B cell (primary cell): ENCODE measurements around the gene SPDYA. TPM values are rescaled to one million over a fixed set of nuclear protein-coding genes. Genes with fewer than 3 reads are reported as not detected.

ENCODE experiments used
- ATAC-seq: fragments of 200-7000 bp; cut with Tn5 transposase; one replicate; pipeline ENCODE4 v1.10.0; 2021; ENCODE audit warnings: low read depth, mild to moderate bottlenecking, moderate number of reproducible peaks, moderate library complexity
- CTCF ChIA-PET: fragments of 350-600 bp; sonication (Branson Sonifier 250); formaldehyde crosslinking; loops from one replicate; lab custom pipeline; 2021; ENCODE audit warnings: antibody characterized with exemption, inconsistent platforms; lab: Charles Lee
- POLR2A ChIA-PET: fragments of 350-600 bp; sonication (Branson Sonifier 250); formaldehyde crosslinking; loops from one replicate; lab custom pipeline; 2021; ENCODE audit warnings: antibody characterized with exemption; lab: Charles Lee
- DNase-seq: peaks from one replicate; pipeline ENCODE4 v3.0.0; 2013
- H2AFZ ChIP-seq: 2 replicates; pipeline ENCODE4 v1.6.1; 2012; ENCODE audit warnings: mild to moderate bottlenecking, low read depth, low read length; ENCODE audit not compliant: insufficient read depth, poor library complexity, severe bottlenecking
- H3K27ac ChIP-seq, 2 donors: 1 replicate in 1 of 2; 2 replicates in 1 of 2; pipeline ENCODE4 v1.5.1; 2012 to 2013; ENCODE audit warnings: low read length in 2 of 2, mild to moderate bottlenecking in 2 of 2, moderate library complexity in 1 of 2
- H3K27me3 ChIP-seq, 4 experiments: fragments of 200-600 bp in 1 of 4; sonication (generic) in 1 of 4; replicated peaks in 1 of 4; 1 replicate in 2 of 4; 2 replicates in 2 of 4; pipeline versions ENCODE4 v1.6.1 to v1.7.0; 2013 to 2016; ENCODE audit warnings: low read length in 3 of 4, mild to moderate bottlenecking in 2 of 4, mixed read lengths in 1 of 4, moderate library complexity in 1 of 4; ENCODE audit not compliant: insufficient read depth in 4 of 4, control insufficient read depth in 3 of 4; ENCODE audit errors: control extremely low read depth in 1 of 4
- H3K36me3 ChIP-seq, 2 experiments: replicated peaks in 1 of 2; 1 replicate in 1 of 2; 2 replicates in 1 of 2; pipeline versions ENCODE4 v1.6.1 to v1.7.1; 2013; ENCODE audit warnings: low read length in 1 of 2; ENCODE audit not compliant: insufficient read depth in 2 of 2, control insufficient read depth in 1 of 2; ENCODE audit errors: control extremely low read depth in 1 of 2, extremely low read depth in 1 of 2
- H3K4me1 ChIP-seq, 2 donors: fragments of 200-600 bp in 1 of 2; sonication (generic) in 1 of 2; 1 replicate in 1 of 2; 2 replicates in 1 of 2; pipeline versions ENCODE4 v1.5.1 to v1.6.1; 2013 to 2017; ENCODE audit warnings: low read length in 2 of 2; ENCODE audit not compliant: control insufficient read depth in 2 of 2, insufficient read depth in 2 of 2
- H3K4me2 ChIP-seq: replicated peaks from 2 replicates; pipeline ENCODE3; 2012; ENCODE audit warnings: mild to moderate bottlenecking, low read depth, low read length; ENCODE audit not compliant: poor library complexity, severe bottlenecking
- H3K4me3 ChIP-seq, 5 experiments: fragments of 200-600 bp in 1 of 5; sonication (generic) in 1 of 5; 1 replicate in 3 of 5; 2 replicates in 2 of 5; pipeline versions ENCODE4 v1.5.1 to v1.7.0; 2011 to 2016; ENCODE audit warnings: low read length in 4 of 5, mild to moderate bottlenecking in 4 of 5, low read depth in 2 of 5, control low read depth in 1 of 5, moderate library complexity in 1 of 5; ENCODE audit not compliant: insufficient read depth in 1 of 5; ENCODE audit errors: control extremely low read depth in 1 of 5, extremely low read depth in 1 of 5
- H3K79me2 ChIP-seq: fragments of 200-600 bp; sonication (generic); one replicate; pipeline ENCODE4 v1.6.0; 2016; ENCODE audit warnings: low read length; ENCODE audit not compliant: control insufficient read depth, insufficient read depth
- H3K9ac ChIP-seq: fragments of 200-600 bp; sonication (generic); 2 replicates; pipeline ENCODE4 v1.6.1; 2017; ENCODE audit warnings: mild to moderate bottlenecking, low read length, moderate library complexity
- H3K9me3 ChIP-seq, 3 donors: one replicate each; pipeline versions ENCODE4 v1.6.1 to v1.7.1; 2013; ENCODE audit warnings: low read length in 2 of 3; ENCODE audit not compliant: control insufficient read depth in 2 of 3, insufficient read depth in 1 of 3; ENCODE audit errors: control extremely low read depth in 1 of 3
- H4K20me1 ChIP-seq: 2 replicates; pipeline ENCODE4 v1.6.0; 2012; ENCODE audit warnings: mild to moderate bottlenecking, low read length; ENCODE audit not compliant: insufficient read depth, control insufficient read depth, poor library complexity, severe bottlenecking
- H3K27ac Mint-ChIP-seq: one replicate; pipeline ENCODE4 v1.8.0; 2021; ENCODE audit warnings: mixed read lengths
- H3K27me3 Mint-ChIP-seq: one replicate; pipeline ENCODE4 v1.8.0; 2021; ENCODE audit warnings: mixed read lengths
- H3K4me1 Mint-ChIP-seq: one replicate; pipeline ENCODE4 v1.8.0; 2021; ENCODE audit warnings: mixed read lengths
- H3K4me3 Mint-ChIP-seq: one replicate; pipeline ENCODE4 v1.8.0; 2021; ENCODE audit warnings: mixed read lengths
- H3K9me3 Mint-ChIP-seq: one replicate; pipeline ENCODE4 v1.8.0; 2022; ENCODE audit warnings: mixed read lengths; ENCODE audit not compliant: insufficient read depth
- CTCF ChIP-seq: fragments of 200-600 bp; IDR thresholded peaks from one replicate; pipeline ENCODE4 v1.8.0; 2022; ENCODE audit warnings: antibody characterized with exemption, mild to moderate bottlenecking
- EZH2 ChIP-seq: IDR thresholded peaks from 2 replicates; pipeline ENCODE4 v1.6.1; 2012; ENCODE audit warnings: borderline replicate concordance, low read depth, mild to moderate bottlenecking, moderate library complexity, low read length; ENCODE audit not compliant: insufficient read depth, poor library complexity, severe bottlenecking
- WGBS: methylation state at CpG from one replicate; pipeline ENCODE4 v1.1.5; 2013; ENCODE audit warnings: missing lambda C conversion rate; ENCODE audit not compliant: insufficient coverage; 5-methylcytosine and 5-hydroxymethylcytosine counted together
- intact Hi-C: fragments of 100-400 bp; cut with micrococcal nuclease; formaldehyde crosslinking; loops from one replicate; pipeline ENCODE4 v1.10.0; 2022
- polyA plus RNA-seq: library from polyadenylated mRNA; depleted of rRNA; stranded (reverse); fragments of >200 nt; gene quantifications from 2 replicates; pipeline ENCODE4 v1.2.3, GENCODE V29; 2012
- total RNA-seq, 2 donors: library from RNA; stranded (reverse); fragments of 120-200 nt in 1 of 2; gene quantifications; 1 replicate in 1 of 2; 2 replicates in 1 of 2; pipeline versions ENCODE4 v1.2.3 to v1.2.4, GENCODE V29; 2013 to 2022

The SPDYA gene
- total and polyA plus RNA-seq, 2 donors (not counting 1 experiment from before 2014, with no cell fraction given), result 3.5 TPM; not detected in 1

GRCh38 chr2:28766070-28766469 lies 44.6 kb upstream of the SPDYA start:
- Histone ChIP-seq H3K27me3 (no peaks in the 10 kb centered on the region), H3K4me1 (peaks cover 21 to 28% of the 10 kb centered on the region in 2 donors), H3K27ac (no peak overlapping the region), H3K79me2 (peaks cover 100% of the 10 kb centered on the region), H3K36me3 (peaks cover 0 to 6% of the 10 kb centered on the region in 2 experiments), H3K4me2 (no peak overlapping the region), H3K4me3 (no peak overlapping the region), H2AFZ (no peak overlapping the region), H3K9ac (no peak overlapping the region), H4K20me1 (peaks cover 98% of the 10 kb centered on the region), H3K9me3 (no peaks in the 10 kb centered on the region)
- Mint-ChIP-seq H3K27ac (no peak overlapping the region), H3K9me3 (no peaks in the 10 kb centered on the region), H3K4me1 (peaks cover 75% of the 10 kb centered on the region), H3K27me3 (no peaks in the 10 kb centered on the region), H3K4me3 (no peak overlapping the region)
- ChIA-PET POLR2A (no interaction called here), CTCF (no interaction called here)
- ATAC-seq (no peak), DNase-seq (no peak)
- no CpG with 5 or more reads among the region's 2 CpGs for WGBS
- intact Hi-C loops, result no loop called here
- TF ChIP-seq CTCF, result no peak
- no peak for TF ChIP-seq EZH2

- peaks cover 98% of the 10 kb centered on the region for H4K20me1 ChIP-seq
Observed at GRCh38 chr2:28767337-28767736, 43.3 kb upstream of the SPDYA start.

More at GRCh38 chr2:28767337-28767736, 43.3 kb upstream of the SPDYA start:
- CTCF ChIA-PET, result no interaction called here
- Histone ChIP-seq H3K79me2 (peaks cover 100% of the 10 kb centered on the region), H3K4me2 (no peak overlapping the region), H3K36me3 (peaks cover 0 to 3% of the 10 kb centered on the region in 2 experiments), H3K4me3 (no peak overlapping the region), H3K9me3 (no peaks in the 10 kb centered on the region), H3K4me1 (peaks cover 24 to 30% of the 10 kb centered on the region in 2 donors), H3K27me3 (no peaks in the 10 kb centered on the region), H3K9ac (no peak overlapping the region), H2AFZ (no peak overlapping the region), H3K27ac (no peak overlapping the region)
- WGBS, result 100% methylated on average over 3 of the region's 3 CpGs
- Mint-ChIP-seq H3K4me3 (no peak overlapping the region), H3K9me3 (no peaks in the 10 kb centered on the region), H3K4me1 (peaks cover 79% of the 10 kb centered on the region), H3K27ac (no peak overlapping the region), H3K27me3 (no peaks in the 10 kb centered on the region)
- DNase-seq (no peak), ATAC-seq (no peak)
- POLR2A ChIA-PET, result no interaction called here
- intact Hi-C loops, result no loop called here
- TF ChIP-seq EZH2 (no peak), CTCF (no peak)
